HuH-7 (cell line): ENCODE data around the gene MINDY4.

ENCODE experiments used
- DNase-seq: peaks from one replicate; pipeline ENCODE4 v3.0.0; 2011; ENCODE audit warnings: low spot score

MINDY4 gene

GRCh38 chr7:30743371-30744074 is 27.7 kb upstream of the MINDY4 start:
- DNase-seq = peak; percentile 38

GRCh38 chr7:30744075-30744417 is 27.2 kb upstream of the MINDY4 start:
- no peak for DNase-seq

GRCh38 chr7:30745261-30745941 is 25.8 kb upstream of the MINDY4 start:
- no peak for DNase-seq

GRCh38 chr7:30750010-30750409 is 21.2 kb upstream of the MINDY4 start:
- no peak for DNase-seq

GRCh38 chr7:30750683-30751650 is 20.2 kb upstream of the MINDY4 start:
- no peak for DNase-seq

GRCh38 chr7:30751696-30752273 is 19.4 kb upstream of the MINDY4 start, which contains the start of gene INMT:
Gene INMT (plus strand): TSS chr7:30752135. CDS start chr7:30752151, 16 bp downstream.
- no peak for DNase-seq

GRCh38 chr7:30752484-30752883 is 18.7 kb upstream of the MINDY4 start:
- DNase-seq = no peak

GRCh38 chr7:30752979-30753378 is 18.2 kb upstream of the MINDY4 start:
- DNase-seq = no peak

- DNase-seq = no peak
Observed at GRCh38 chr7:30754315-30754877, 16.8 kb upstream of the MINDY4 start.

- no peak for DNase-seq
Observed at GRCh38 chr7:30755384-30756154, 15.6 kb upstream of the MINDY4 start.

- DNase-seq = no peak
Observed at GRCh38 chr7:30757342-30757692, 13.9 kb upstream of the MINDY4 start.

GRCh38 chr7:30760514-30761213 is 10.6 kb upstream of the MINDY4 start:
- DNase-seq = no peak

- no peak for DNase-seq
Observed at GRCh38 chr7:30761214-30762156, 9.7 kb upstream of the MINDY4 start.

- DNase-seq = no peak
Observed at GRCh38 chr7:30764030-30764975, 6.9 kb upstream of the MINDY4 start.

- DNase-seq = no peak
Observed at GRCh38 chr7:30765408-30765807, 5.8 kb upstream of the MINDY4 start.

GRCh38 chr7:30770845-30771173 is 408 bp upstream of the MINDY4 start:
- DNase-seq = no peak

- peak; percentile 33 for DNase-seq
Observed at GRCh38 chr7:30771880-30772425, 736 bp downstream of the MINDY4 start.

GRCh38 chr7:30772984-30773383 is 1.8 kb downstream of the MINDY4 start:
- no peak for DNase-seq
